Smooth muscle cell (in vitro differentiated cells): Measurements from ENCODE around the gene TBKBP1. TPM values are rescaled to one million over a fixed set of nuclear protein-coding genes. Genes with fewer than 3 reads are reported as not detected.

Experiments used
- DNase-seq: peaks from one replicate; lab custom pipeline; 2025; ENCODE audit not compliant: unreplicated experiment; lab: John Stamatoyannopoulos, UW
- H2AFZ ChIP-seq: fragments of 200-600 bp; sonication (generic); 2 replicates; pipeline ENCODE4 v1.6.0; 2016; ENCODE audit warnings: antibody characterized with exemption, low read depth, mild to moderate bottlenecking
- H3F3A ChIP-seq: fragments of 200-600 bp; sonication (generic); 2 replicates; pipeline ENCODE4 v1.6.0; 2017; ENCODE audit warnings: antibody characterized with exemption, low read depth
- H3K27ac ChIP-seq: fragments of 200-600 bp; sonication (generic); 2 replicates; pipeline ENCODE4 v1.5.1; 2016; ENCODE audit warnings: low read depth, mild to moderate bottlenecking
- H3K27me3 ChIP-seq: fragments of 200-600 bp; sonication (generic); 2 replicates; pipeline ENCODE4 v1.6.1; 2016; ENCODE audit warnings: low read depth, mild to moderate bottlenecking
- H3K36me3 ChIP-seq: fragments of 200-600 bp; sonication (generic); 2 replicates; pipeline ENCODE4 v1.5.1; 2016; ENCODE audit warnings: low read depth
- H3K4me1 ChIP-seq: fragments of 200-600 bp; sonication (generic); 2 replicates; pipeline ENCODE4 v1.5.1; 2016; ENCODE audit warnings: low read depth
- H3K4me2 ChIP-seq: fragments of 200-600 bp; sonication (generic); 2 replicates; pipeline ENCODE4 v1.6.0; 2016; ENCODE audit warnings: mild to moderate bottlenecking
- H3K4me3 ChIP-seq: fragments of 200-600 bp; sonication (generic); 2 replicates; pipeline ENCODE4 v1.5.1; 2016; ENCODE audit warnings: mild to moderate bottlenecking
- H3K79me2 ChIP-seq: fragments of 200-600 bp; sonication (generic); 2 replicates; pipeline ENCODE4 v1.6.0; 2016; ENCODE audit warnings: low read depth, mild to moderate bottlenecking
- H3K9ac ChIP-seq: fragments of 200-600 bp; sonication (generic); 2 replicates; pipeline ENCODE4 v1.6.0; 2016; ENCODE audit warnings: low read depth
- H3K9me3 ChIP-seq: fragments of 200-600 bp; sonication (generic); replicated peaks from 2 replicates; pipeline ENCODE4 v1.5.1; 2016; ENCODE audit warnings: low read depth
- H4K20me1 ChIP-seq: fragments of 200-600 bp; sonication (generic); 2 replicates; pipeline ENCODE4 v1.6.0; 2016; ENCODE audit warnings: low read depth
- CTCF ChIP-seq: fragments of 200-600 bp; sonication (generic); IDR thresholded peaks from 2 replicates; pipeline ENCODE4 v1.5.1; 2017; ENCODE audit warnings: borderline replicate concordance, mild to moderate bottlenecking, antibody characterized with exemption; ENCODE audit not compliant: insufficient read depth, poor library complexity, severe bottlenecking
- WGBS: methylation state at CpG from one replicate; pipeline ENCODE4 v1.1.7; 2016; ENCODE audit warnings: low lambda C conversion rate; 5-methylcytosine and 5-hydroxymethylcytosine counted together
- polyA plus RNA-seq: library from polyadenylated mRNA; unstranded; fragments of >200 nt; fragmentation: Nextera tagmentation; extraction: Ambion mirVana; gene quantifications from 2 replicates; pipeline ENCODE4 v1.2.1, GENCODE V29; 2016
- total RNA-seq: library from RNA; depleted of rRNA; stranded (reverse); fragments of >200 nt; gene quantifications from 2 replicates; pipeline ENCODE4 v1.2.3, GENCODE V29; 2014

TBKBP1 gene
- total and polyA plus RNA-seq, 2 experiments from 2014 or later, result 5.8 to 7.7 TPM

DNA sequence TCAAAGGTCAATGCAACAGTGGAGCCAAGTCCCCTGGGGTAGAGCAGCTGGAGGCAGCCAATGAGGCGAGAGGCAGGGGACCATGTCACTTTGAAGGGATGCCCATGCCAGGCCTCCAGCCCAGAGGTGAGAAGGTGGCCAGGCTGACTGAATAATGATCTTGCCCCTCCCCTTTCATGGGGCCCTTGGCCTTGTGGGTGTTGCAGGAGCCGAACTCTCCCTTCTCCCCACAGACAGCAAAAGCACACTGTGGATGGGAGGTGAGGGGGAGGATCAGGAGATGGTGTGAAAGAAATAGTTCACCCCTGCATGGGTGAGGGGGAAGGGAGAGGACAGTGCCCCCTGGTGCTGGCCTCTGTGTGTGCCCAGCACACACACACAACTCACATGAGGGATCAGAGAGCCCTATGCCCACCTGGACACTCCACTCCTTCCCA is 23.3 kb downstream of the TBKBP1 start:
- Histone ChIP-seq H3K27me3 (peaks cover 3% of the 10 kb centered on the region), H2AFZ (no peak overlapping the region), H3K79me2 (no peaks in the 10 kb centered on the region), H3K27ac (no peak overlapping the region), H3K36me3 (no peaks in the 10 kb centered on the region), H3K9ac (no peak overlapping the region), H3K4me3 (no peak overlapping the region), H3K9me3 (no peaks in the 10 kb centered on the region), H3K4me1 (peaks cover 3% of the 10 kb centered on the region), H3K4me2 (no peak overlapping the region), H3F3A (peaks cover 2% of the 10 kb centered on the region), H4K20me1 (no peaks in the 10 kb centered on the region)
- peak; percentile 24 for TF ChIP-seq CTCF
- no peak for DNase-seq
- WGBS, result 86% methylated on average over 2 of the region's 2 CpGs

GRCh38 chr17:47717979-47718621 is 24.1 kb downstream of the TBKBP1 start:
- no peak for TF ChIP-seq CTCF
- Histone ChIP-seq H3K4me1 (peaks cover 3% of the 10 kb centered on the region), H3K4me2 (no peak overlapping the region), H4K20me1 (no peaks in the 10 kb centered on the region), H3K9me3 (no peaks in the 10 kb centered on the region), H3K79me2 (no peaks in the 10 kb centered on the region), H3K27ac (no peak overlapping the region), H3K9ac (no peak overlapping the region), H3K4me3 (no peak overlapping the region), H3F3A (peaks cover 2% of the 10 kb centered on the region), H2AFZ (no peak overlapping the region), H3K36me3 (no peaks in the 10 kb centered on the region), H3K27me3 (peaks cover 3% of the 10 kb centered on the region)
- WGBS, result 64% methylated on average over 9 of the region's 9 CpGs
- no peak for DNase-seq

- peak overlapping the region; percentile 49 for H3K4me2 ChIP-seq
Observed at GRCh38 chr17:47718634-47719405, 24.9 kb downstream of the TBKBP1 start.

More at GRCh38 chr17:47718634-47719405, 24.9 kb downstream of the TBKBP1 start:
- no peaks in the 10 kb centered on the region for H3K79me2 ChIP-seq
- H4K20me1 ChIP-seq, result no peaks in the 10 kb centered on the region
- peaks cover 3% of the 10 kb centered on the region for H3K4me1 ChIP-seq
- no peaks in the 10 kb centered on the region for H3K9me3 ChIP-seq
- H3K4me3 ChIP-seq, result no peak overlapping the region
- H2AFZ ChIP-seq, result no peak overlapping the region
- TF ChIP-seq CTCF, result no peak
- H3K27ac ChIP-seq, result peak overlapping the region; percentile 24
- no peak overlapping the region for H3K9ac ChIP-seq
- no peaks in the 10 kb centered on the region for H3K36me3 ChIP-seq
- WGBS, result 82% methylated on average over 8 of the region's 8 CpGs
- H3K27me3 ChIP-seq, result peaks cover 1% of the 10 kb centered on the region
- DNase-seq, result no peak
- peaks cover 2% of the 10 kb centered on the region for H3F3A ChIP-seq
